Endodermal cell (in vitro differentiated cells): ENCODE data around the gene MGLL. TPM values are rescaled to one million over a fixed set of nuclear protein-coding genes. Genes with fewer than 3 reads are reported as not detected.

ENCODE experiments used
- DNase-seq: peaks from one replicate; pipeline ENCODE4 v3.0.0-alpha.2; 2017
- H3K27ac ChIP-seq: 2 replicates; pipeline ENCODE4 v1.5.1; 2013; ENCODE audit warnings: mild to moderate bottlenecking, low read depth, low read length, moderate library complexity
- H3K27me3 ChIP-seq: 2 replicates; pipeline ENCODE4 v1.6.1; 2013; ENCODE audit warnings: mild to moderate bottlenecking, low read length, moderate library complexity; ENCODE audit not compliant: insufficient read depth, control insufficient read depth, poor library complexity, severe bottlenecking
- H3K36me3 ChIP-seq: 2 replicates; pipeline ENCODE4 v1.7.0; 2013; ENCODE audit warnings: mild to moderate bottlenecking, low read length, moderate library complexity; ENCODE audit not compliant: control insufficient read depth, insufficient read depth
- H3K4me1 ChIP-seq: one replicate; pipeline ENCODE4 v1.7.0; 2013; ENCODE audit warnings: low read length; ENCODE audit not compliant: control insufficient read depth, insufficient read depth
- H3K4me3 ChIP-seq: 2 replicates; pipeline ENCODE4 v1.5.1; 2013; ENCODE audit warnings: mild to moderate bottlenecking, low read length, moderate library complexity
- H3K9ac ChIP-seq: 2 replicates; pipeline ENCODE4 v1.6.1; 2013; ENCODE audit warnings: mild to moderate bottlenecking, low read length, moderate library complexity; ENCODE audit not compliant: poor library complexity, severe bottlenecking; ENCODE audit errors: extremely low read depth
- H3K9me3 ChIP-seq: 2 replicates; pipeline ENCODE4 v1.6.1; 2013; ENCODE audit warnings: mild to moderate bottlenecking, low read length, moderate library complexity; ENCODE audit not compliant: control insufficient read depth
- H3K27ac Mint-ChIP-seq: 2 replicates; pipeline ENCODE4 v1.8.0; 2020; ENCODE audit warnings: mixed read lengths
- H3K27me3 Mint-ChIP-seq: 2 replicates; pipeline ENCODE4 v1.8.0; 2021; ENCODE audit warnings: mild to moderate bottlenecking, mixed read lengths; ENCODE audit not compliant: insufficient read depth
- H3K36me3 Mint-ChIP-seq: 2 replicates; pipeline ENCODE4 v1.8.0; 2020; ENCODE audit warnings: low read depth, mixed read lengths
- H3K4me1 Mint-ChIP-seq: 2 replicates; pipeline ENCODE4 v1.8.0; 2020; ENCODE audit warnings: mixed read lengths
- H3K4me3 Mint-ChIP-seq: 2 replicates; pipeline ENCODE4 v1.8.0; 2020; ENCODE audit warnings: mild to moderate bottlenecking, moderate library complexity, mixed read lengths
- H3K9me3 Mint-ChIP-seq: 2 replicates; pipeline ENCODE4 v1.8.0; 2020; ENCODE audit warnings: mild to moderate bottlenecking, mixed read lengths
- CTCF ChIP-seq: fragments of 200-600 bp; sonication (generic); conservative IDR thresholded peaks from 2 replicates; pipeline ENCODE4 v1.5.0; 2021; ENCODE audit warnings: antibody characterized with exemption, mild to moderate bottlenecking
- WGBS, 2 experiments: methylation state at CpG; one replicate each; pipeline versions ENCODE4 v1.1.5 to v1.1.7; 2013; ENCODE audit warnings: missing lambda C conversion rate in 2 of 2, mixed read lengths in 1 of 2; ENCODE audit not compliant: insufficient coverage in 1 of 2, insufficient read length in 1 of 2; 5-methylcytosine and 5-hydroxymethylcytosine counted together
- total RNA-seq, 2 donors: library from RNA; stranded (reverse); fragmentation: NEBNext Ultra II Directional in 1 of 2; extraction: Animal tissue kit (Norgen Biotek cat#: 25700) in 1 of 2; gene quantifications; 2 replicates in 1 of 2; 3 replicates in 1 of 2; pipeline ENCODE4 v1.2.1, GENCODE V29; 2021

Gene MGLL
- total RNA-seq, 2 donors from 2014 or later = 0.22 TPM; not detected in 1

- Mint-ChIP-seq H3K27ac (no peak overlapping the region), H3K36me3 (no peaks in the 10 kb centered on the region), H3K9me3 (peaks cover 6% of the 10 kb centered on the region), H3K4me3 (no peak overlapping the region), H3K27me3 (no peaks in the 10 kb centered on the region), H3K4me1 (peaks cover 4% of the 10 kb centered on the region)
- WGBS, 2 experiments = 80 to 83% methylated on average over 1 to 6 of the region's 6 CpGs
- no peak for DNase-seq
- Histone ChIP-seq H3K9me3 (no peaks in the 10 kb centered on the region), H3K27me3 (no peaks in the 10 kb centered on the region), H3K4me3 (no peak overlapping the region), H3K36me3 (no peaks in the 10 kb centered on the region), H3K9ac (no peak overlapping the region), H3K27ac (no peak overlapping the region), H3K4me1 (no peaks in the 10 kb centered on the region)
- no peak for TF ChIP-seq CTCF
Observed at GRCh38 chr3:127698691-127699415, 123.5 kb downstream of the MGLL start.

- H3K27ac Mint-ChIP-seq = no peak overlapping the region
- 91 to 100% methylated on average over 3 of the region's 3 CpGs for WGBS, 2 experiments
- H3K27me3 ChIP-seq = no peaks in the 10 kb centered on the region
- no peaks in the 10 kb centered on the region for H3K9me3 ChIP-seq
- H3K9me3 Mint-ChIP-seq = peaks cover 1% of the 10 kb centered on the region
- DNase-seq = no peak
- H3K4me3 ChIP-seq = no peak overlapping the region
- no peaks in the 10 kb centered on the region for H3K36me3 Mint-ChIP-seq
- H3K27me3 Mint-ChIP-seq = no peaks in the 10 kb centered on the region
- no peak overlapping the region for H3K9ac ChIP-seq
- no peak overlapping the region for H3K4me3 Mint-ChIP-seq
- H3K4me1 ChIP-seq = no peaks in the 10 kb centered on the region
- no peaks in the 10 kb centered on the region for H3K36me3 ChIP-seq
- H3K4me1 Mint-ChIP-seq = peaks cover 4% of the 10 kb centered on the region
- no peak overlapping the region for H3K27ac ChIP-seq
- no peak for TF ChIP-seq CTCF
Observed at GRCh38 chr3:127698286-127698685, 124.0 kb downstream of the MGLL start.

GRCh38 chr3:127697551-127698240 lies 124.6 kb downstream of the MGLL start:
- Histone ChIP-seq H3K4me1 (no peaks in the 10 kb centered on the region), H3K4me3 (no peak overlapping the region), H3K9me3 (no peaks in the 10 kb centered on the region), H3K27me3 (no peaks in the 10 kb centered on the region), H3K27ac (no peak overlapping the region), H3K9ac (no peak overlapping the region), H3K36me3 (no peaks in the 10 kb centered on the region)
- DNase-seq = peak; percentile 89
- H3K9me3 Mint-ChIP-seq = no peaks in the 10 kb centered on the region
- H3K4me3 Mint-ChIP-seq = no peak overlapping the region
- WGBS, 2 experiments = 73 to 86% methylated on average over 9 to 16 of the region's 16 CpGs
- no peaks in the 10 kb centered on the region for H3K27me3 Mint-ChIP-seq
- H3K27ac Mint-ChIP-seq = no peak overlapping the region
- H3K36me3 Mint-ChIP-seq = no peaks in the 10 kb centered on the region
- peaks cover 3% of the 10 kb centered on the region for H3K4me1 Mint-ChIP-seq
- TF ChIP-seq CTCF = no peak
